Erythroblast (primary cell): Measurements from ENCODE around the gene RELN.
A peak's percentile ranks its signal among the peaks of the same experiment; 100 is the strongest.
"Not testable (repeated sequence)": the region's sequence is repeated elsewhere in the genome, so short reads cannot be mapped to it uniquely, and the experiment has no call there.

Source experiments
- DNase-seq, 2 experiments: peaks; one replicate each; lab custom pipeline; 2025; lab: John Stamatoyannopoulos, UW
- GATA1 ChIP-seq: IDR thresholded peaks from 2 replicates; pipeline ENCODE4 v1.6.1; 2011; ENCODE audit warnings: low read depth, mild to moderate bottlenecking, control low read depth, low read length, moderate library complexity
- POLR2A ChIP-seq: IDR thresholded peaks from 2 replicates; pipeline ENCODE4 v1.6.1; 2011; ENCODE audit warnings: mild to moderate bottlenecking, low read length

Gene RELN

DNA sequence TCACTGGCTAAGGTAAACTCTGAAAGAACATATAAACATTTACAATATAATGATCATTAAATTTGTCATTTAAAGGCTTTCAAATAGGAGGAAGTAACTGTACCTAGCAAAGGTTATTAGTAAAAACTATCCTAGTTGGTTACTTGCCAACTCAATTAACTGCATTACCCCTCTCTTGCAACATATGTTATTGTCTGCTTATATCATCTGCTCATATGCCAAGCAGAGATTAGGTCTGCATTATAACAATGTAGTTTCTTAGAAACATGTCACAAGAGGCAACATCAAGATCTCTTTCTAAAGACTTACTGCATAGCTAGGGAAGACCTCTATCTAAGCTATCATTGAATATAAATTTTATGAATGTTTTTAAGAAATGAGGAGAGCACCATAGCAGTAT is 132.5 kb downstream of the RELN start:
- TF ChIP-seq GATA1, result no peak
- no peak for DNase-seq

DNA sequence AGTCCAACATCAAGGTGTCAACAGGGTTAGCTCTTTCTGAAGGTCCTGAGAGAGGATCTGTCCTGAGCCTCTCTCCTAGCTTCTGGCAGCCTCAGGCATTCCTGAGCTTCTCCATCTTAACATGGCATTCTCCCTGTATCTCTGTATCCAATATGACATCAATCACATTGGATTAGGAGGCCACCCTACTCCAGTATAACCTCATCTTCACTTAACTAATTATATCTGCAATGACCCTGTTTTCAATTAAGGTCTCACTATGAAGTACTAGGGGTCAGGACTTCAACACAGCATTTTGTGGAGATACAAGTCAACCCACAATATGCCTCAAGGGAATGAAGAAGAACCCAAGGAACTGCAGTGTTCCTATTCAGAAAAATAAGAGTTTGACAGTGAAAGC is 133.8 kb downstream of the RELN start:
- no peak for DNase-seq
- no peak for TF ChIP-seq POLR2A
- TF ChIP-seq GATA1, result no peak

DNA sequence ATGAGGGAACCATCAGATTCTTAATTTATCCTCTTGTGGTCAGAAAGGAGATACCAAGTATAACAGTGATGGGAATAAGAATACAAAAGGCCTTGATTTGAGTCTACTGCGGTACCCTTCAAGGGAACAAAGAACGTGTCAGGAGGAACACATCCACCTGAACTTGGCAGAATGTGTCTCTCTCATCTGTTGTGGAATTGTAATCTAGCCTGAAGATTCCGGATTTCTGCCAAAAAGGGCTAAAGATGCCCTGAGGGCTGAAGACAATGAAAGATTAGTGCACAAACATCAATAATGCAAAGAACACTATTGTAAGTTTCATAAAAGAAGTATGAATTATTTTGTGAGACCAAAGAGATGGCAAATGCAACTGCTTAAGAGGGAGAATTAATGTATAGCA is 134.8 kb downstream of the RELN start:
- TF ChIP-seq GATA1 (no peak), POLR2A (no peak)
- DNase-seq, result no peak

DNA sequence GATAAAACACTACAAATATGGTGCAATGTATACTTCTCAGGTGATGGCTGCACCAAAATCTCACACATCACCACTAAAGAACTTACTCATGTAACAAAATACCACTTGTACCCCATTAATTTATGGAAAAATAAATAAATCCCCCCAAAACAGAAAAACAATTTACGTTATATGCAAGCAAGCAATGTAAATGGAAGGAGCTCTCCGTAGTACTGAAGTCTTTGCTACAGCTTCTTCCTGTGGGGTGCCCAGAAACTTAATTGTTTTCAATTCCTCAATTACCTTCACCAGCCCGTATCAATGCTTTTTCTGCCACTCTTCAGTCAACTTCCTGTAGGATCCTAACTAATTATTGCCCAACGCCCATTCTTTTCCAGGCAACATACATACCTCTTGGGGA is 138.1 kb downstream of the RELN start:
- DNase-seq, result peak in 1 of 2 experiments; percentile 3
- TF ChIP-seq POLR2A (no peak), GATA1 (no peak)

DNA sequence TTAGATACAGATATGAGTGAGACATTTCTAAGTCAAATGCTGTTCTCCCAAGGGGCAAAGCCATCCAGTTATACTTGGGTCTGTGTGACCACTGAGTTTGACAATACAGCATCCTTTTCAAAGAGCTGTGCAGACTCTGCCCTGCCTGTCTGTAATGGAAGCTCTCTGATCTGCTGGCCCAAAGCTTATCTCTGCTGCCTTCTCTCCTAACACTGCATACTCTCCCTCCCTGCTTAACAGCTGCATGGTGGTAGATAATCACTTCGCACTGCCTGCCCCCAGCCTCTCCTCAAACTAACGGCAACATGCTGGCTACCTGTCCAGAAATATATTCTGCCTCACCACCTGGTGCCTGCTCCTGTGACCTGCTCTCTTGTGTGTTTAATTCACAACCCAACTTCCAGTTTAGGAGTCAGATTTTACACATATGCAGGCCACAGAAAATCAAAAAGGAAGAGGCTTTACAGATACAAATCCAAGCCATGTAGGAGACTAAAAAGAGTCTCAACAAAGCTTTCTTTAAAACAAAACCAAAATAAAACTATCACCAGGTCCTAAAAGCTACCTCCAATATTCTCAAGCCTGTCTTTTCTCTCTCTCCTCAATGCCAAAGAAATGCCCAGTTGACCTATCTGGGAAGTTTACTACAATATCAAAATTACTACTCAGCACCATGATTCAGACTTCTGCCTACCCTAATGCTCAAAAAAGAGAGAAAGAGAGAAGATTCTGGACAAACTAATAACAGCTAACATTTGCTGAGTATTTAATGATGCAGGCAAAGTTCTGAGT is 145.6 kb downstream of the RELN start:
- peak; percentile 87 to 92 for DNase-seq
- TF ChIP-seq POLR2A (no peak), GATA1 (peak; percentile 87)

DNA sequence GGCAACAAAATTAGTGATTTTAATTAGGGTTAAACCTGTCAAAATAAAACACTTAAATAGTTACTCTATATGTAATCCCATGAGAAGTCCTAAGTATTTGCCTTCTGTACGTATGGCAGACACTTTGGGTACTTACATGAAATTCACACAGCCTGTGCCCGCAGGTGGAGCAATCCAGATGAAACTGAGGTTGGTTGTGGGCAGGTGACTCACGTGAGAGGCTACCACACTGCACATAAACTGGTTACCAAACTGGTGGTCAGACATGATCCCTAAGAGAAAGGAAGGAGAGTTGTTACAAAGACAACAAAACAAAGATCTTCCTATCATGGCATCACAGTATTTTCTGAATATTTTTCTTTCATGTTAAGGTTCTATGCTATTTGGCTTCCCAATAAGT is 156.1 kb downstream of the RELN start:
- DNase-seq, result no peak

DNA sequence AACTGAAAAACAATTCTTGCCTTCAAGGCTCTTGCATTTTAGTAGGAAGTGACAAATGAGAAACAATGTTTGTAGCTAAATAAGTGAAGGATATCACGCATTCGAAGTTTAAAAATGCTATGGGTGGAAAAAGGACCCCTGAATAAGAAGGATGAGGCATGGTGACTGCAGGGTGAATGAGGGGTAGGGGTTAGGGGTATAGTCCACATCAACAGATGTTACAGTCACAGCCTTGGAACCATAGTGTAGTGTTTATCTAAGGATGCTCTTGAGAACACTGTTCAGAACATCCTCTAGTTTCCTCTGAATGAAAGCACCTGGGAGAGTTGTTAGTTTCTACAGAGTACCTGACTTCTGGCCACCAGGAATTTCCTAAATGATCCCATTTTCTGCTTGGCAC is 157.0 kb downstream of the RELN start:
- no peak for TF ChIP-seq POLR2A
- TF ChIP-seq GATA1, result no peak
- DNase-seq, result no peak

More for the DNA sequence above, 156.1 kb downstream of the RELN start:
- TF ChIP-seq GATA1 (no peak), POLR2A (no peak)

DNA sequence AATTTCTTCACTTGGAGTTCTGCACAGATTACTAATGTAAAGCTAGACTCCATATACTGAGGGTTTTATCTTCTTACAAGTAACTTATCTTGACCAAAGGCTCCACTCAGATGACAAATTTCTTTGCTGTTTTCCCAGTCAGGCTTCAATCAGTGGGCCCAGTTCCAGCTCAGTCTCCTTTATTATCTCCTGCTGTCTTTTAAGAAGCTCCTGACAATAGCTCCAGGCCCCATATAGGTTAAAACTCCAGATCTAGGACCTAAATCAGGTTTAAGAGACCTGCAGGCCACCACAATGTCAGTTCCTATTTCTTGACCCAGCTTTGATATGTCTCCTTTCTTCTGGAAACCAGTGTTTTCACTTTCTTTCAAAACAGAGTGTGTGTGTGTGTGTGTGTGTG is 165.2 kb downstream of the RELN start:
- no peak for DNase-seq
- TF ChIP-seq GATA1, result no peak
- TF ChIP-seq POLR2A, result no peak

DNA sequence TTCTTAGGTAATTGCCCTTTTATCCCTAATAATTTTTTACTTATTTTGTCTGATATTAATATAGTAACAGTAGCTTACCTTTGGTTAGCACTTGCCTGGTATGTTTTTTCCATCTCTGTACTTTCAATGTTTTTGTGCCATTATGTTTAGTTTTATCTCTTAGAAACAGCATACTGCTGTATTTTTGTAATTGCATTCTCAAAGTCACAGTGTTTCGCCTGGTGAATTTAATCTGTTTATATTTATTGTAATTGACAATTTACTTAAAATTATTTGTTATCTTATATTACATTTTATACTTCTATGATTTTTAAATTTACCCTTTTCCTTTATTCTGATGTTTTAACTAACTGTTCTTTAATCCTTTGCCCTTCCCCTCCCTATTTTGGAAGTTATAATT is 166.4 kb downstream of the RELN start:
- TF ChIP-seq GATA1 (no peak), POLR2A (no peak)
- no peak for DNase-seq

DNA sequence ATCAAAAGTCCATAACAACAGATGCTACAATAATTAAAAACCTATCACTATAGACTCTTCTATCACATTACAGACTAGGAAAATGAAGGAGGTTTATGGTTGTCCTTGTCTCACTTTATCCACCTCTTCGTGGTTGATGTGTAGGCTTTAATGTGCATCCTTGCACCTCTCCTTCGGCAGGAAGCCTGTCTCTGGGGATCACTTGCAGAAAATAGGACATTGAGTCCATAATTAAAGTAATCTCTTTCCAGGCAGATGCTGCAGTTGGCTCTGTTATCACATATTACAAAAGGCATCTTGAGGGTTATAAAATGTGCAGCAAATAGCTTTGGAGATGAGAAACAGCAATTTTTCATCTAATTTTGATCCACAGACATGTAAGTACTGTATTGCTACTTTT is 168.4 kb downstream of the RELN start:
- DNase-seq, result no peak
- TF ChIP-seq GATA1 (no peak), POLR2A (no peak)

DNA sequence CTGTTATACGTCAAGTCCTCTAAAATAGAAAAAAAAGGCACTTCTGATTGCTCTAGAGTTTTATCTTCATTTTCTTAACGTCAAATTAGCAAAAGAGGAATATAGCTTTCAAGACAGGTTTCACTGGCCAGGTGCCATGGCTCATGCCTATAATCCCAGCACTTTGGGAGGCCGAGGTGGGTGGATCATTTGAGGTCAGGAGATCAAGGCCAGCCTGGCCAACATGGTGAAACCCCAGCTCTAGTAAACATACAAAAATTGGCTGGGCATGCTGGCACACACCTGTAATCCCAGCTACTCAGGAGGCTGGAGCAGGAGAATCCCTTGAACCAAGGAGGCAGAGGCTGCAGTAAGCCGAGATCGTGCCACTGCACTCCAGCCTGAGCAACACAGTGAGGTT is 173.5 kb downstream of the RELN start:
- not testable (repeated sequence) for DNase-seq

DNA sequence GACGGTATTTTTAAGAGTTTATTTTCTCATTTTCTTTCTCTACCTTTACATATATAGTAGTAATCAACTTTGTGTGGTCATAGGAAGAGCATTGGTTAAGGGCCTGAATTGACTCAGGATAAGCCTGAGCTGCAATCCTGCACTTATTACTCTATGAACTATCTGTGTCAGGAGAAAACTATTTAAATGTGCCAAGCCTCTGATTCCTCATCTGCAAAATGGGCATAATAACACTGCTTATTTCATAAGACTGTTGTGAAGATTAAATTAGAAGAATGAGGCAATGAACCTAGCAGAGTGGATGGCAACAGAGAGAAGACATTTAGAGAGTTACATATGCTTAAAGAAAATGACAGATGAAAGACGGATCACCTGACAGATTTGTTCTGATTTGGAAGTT is 175.5 kb downstream of the RELN start:
- TF ChIP-seq POLR2A (no peak), GATA1 (no peak)
- DNase-seq, result no peak

DNA sequence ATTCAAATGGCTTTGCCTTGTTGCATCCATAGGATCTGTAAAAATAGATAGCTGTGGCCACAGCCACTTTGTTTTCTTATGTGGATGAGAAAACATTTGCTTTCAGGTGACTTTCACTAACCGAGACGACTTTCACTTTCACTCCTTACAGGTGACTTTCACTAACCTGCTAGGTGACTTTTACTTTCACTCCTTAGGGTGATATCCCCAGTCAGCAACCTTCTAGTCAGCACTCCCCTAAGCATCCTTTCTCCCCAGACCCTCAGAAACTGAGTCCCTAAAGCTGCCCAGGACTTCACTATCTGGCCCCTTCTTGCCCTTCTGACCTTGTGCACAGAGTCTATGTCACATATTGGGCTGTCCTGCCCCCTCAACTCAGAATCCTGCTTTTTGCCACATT is 177.5 kb downstream of the RELN start:
- TF ChIP-seq POLR2A (no peak), GATA1 (no peak)
- DNase-seq, result no peak

DNA sequence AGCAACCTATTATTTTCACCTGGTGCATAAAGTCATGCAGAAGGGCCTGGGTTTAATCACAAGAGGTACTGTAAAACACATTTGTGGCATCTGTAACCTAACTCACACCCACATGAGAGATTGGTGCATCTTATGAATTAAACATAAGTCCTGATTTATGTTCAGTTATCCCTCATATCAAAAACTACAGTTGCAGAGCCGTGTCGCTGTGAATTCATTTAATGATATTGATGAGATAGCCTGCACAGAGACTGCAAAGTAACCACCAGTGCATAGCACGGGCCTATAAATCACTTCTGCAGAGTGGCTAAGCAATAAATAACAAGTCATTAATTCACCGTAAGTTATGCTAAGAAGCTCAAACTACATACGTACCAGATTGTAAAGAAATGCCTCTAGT is 178.2 kb downstream of the RELN start:
- DNase-seq, result no peak
- TF ChIP-seq GATA1 (no peak), POLR2A (no peak)

DNA sequence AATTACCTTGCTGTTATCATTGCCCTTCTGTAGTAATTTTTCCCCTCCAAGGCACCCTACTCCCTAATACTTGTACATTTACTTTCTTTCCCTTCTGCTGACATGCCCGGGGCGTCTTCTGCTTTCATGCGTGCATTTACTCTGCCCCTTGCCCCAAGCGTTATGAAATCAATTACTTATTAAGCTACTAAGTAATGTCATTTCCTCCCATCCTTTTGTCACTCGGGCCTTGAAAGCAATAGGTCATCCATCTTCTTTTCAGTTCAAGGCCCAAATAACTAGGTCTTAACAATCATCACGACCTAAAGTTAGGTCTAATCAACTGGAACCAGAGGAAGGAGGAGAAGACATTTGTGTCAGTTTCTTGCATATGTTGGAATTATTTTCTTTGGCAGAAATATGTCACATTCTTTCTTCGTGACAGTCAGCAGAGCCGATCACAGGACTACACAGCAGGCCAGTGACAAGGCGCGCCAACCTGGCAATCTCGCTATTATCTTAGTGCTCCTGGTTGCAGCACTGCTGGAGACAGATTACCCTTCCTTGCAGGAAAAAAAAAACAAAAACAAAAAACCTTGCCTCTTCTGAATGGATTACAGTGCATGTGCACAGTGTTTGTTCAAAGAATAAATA is 179.2 kb downstream of the RELN start:
- TF ChIP-seq GATA1 (no peak), POLR2A (no peak)
- peak; percentile 4 to 36 for DNase-seq
